Upper lobe of left lung (tissue), 6 donors: ENCODE results near the gene ZNF423. TPM values are rescaled to one million over a fixed set of nuclear protein-coding genes. Genes with fewer than 3 reads are reported as not detected.

ENCODE experiments used
- ATAC-seq, 2 donors: fragments of 200-7000 bp; cut with Tn5 transposase; one replicate each; pipeline ENCODE4 v1.9.1; 2022; ENCODE audit warnings: mild to moderate bottlenecking in 2 of 2, moderate library complexity in 2 of 2; ENCODE audit not compliant: low FRiP score in 2 of 2
- DNase-seq, 2 donors: peaks; one replicate each; pipeline ENCODE4 v3.0.0-alpha.2; 2019 to 2020
- H3K27ac ChIP-seq, 4 donors: fragments of 200-600 bp; sonication (generic); one replicate each; pipeline ENCODE4 v1.5.1; 2016 to 2019
- H3K27me3 ChIP-seq, 4 donors: fragments of 200-600 bp; sonication (generic); one replicate each; pipeline ENCODE4 v1.5.1; 2017 to 2019
- H3K36me3 ChIP-seq, 4 donors: fragments of 200-600 bp; sonication (generic); one replicate each; pipeline ENCODE4 v1.5.1; 2016 to 2019
- H3K4me1 ChIP-seq, 4 donors: fragments of 200-600 bp; sonication (generic); one replicate each; pipeline ENCODE4 v1.5.1; 2018 to 2019
- H3K4me3 ChIP-seq, 4 donors: fragments of 200-600 bp; sonication (generic); one replicate each; pipeline ENCODE4 v1.5.1; 2017 to 2019; ENCODE audit warnings: mild to moderate bottlenecking in 2 of 4, moderate library complexity in 1 of 4
- H3K9me3 ChIP-seq, 4 donors: fragments of 200-600 bp; sonication (generic); one replicate each; pipeline ENCODE4 v1.5.1; 2018 to 2019
- CTCF ChIP-seq, 6 experiments: fragments of 450-650 bp in 4 of 6; fragments of 200-600 bp in 2 of 6; sonication (generic) in 2 of 6; IDR thresholded peaks; one replicate each; pipeline ENCODE4 v1.5.1; 2016 to 2019; ENCODE audit warnings: antibody characterized with exemption in 6 of 6
- EP300 ChIP-seq, 4 donors: sonication (generic); formaldehyde crosslinking; IDR thresholded peaks; one replicate each; pipeline ENCODE4 v1.5.1; 2017; ENCODE audit warnings: antibody characterized with exemption in 4 of 4, control low read depth in 2 of 4
- POLR2A ChIP-seq, 4 donors: fragments of 450-650 bp; IDR thresholded peaks; one replicate each; pipeline ENCODE4 v1.5.1; 2016 to 2017; ENCODE audit warnings: antibody characterized with exemption in 4 of 4, mild to moderate bottlenecking in 2 of 4
- POLR2AphosphoS5 ChIP-seq, 2 donors: sonication (generic); formaldehyde crosslinking; IDR thresholded peaks; one replicate each; pipeline ENCODE4 v1.5.1; 2017; ENCODE audit warnings: antibody characterized with exemption in 2 of 2
- WGBS, 2 donors: methylation state at CpG; one replicate each; pipeline ENCODE4 v1.1.5; 2017 to 2018; 5-methylcytosine and 5-hydroxymethylcytosine counted together
- total RNA-seq, 6 donors: library from RNA; depleted of rRNA in 4 of 6; stranded (reverse); fragments of >200 nt in 4 of 6; gene quantifications; one replicate each; pipeline versions ENCODE4 v1.1.0 to v1.2.1, GENCODE V29; 2016 to 2021
- donor health status: DM: no; HTN: no; CAD: no; lungs with moderate emphysema.
- donor health status: DM: no; HTN: yes; CAD: no; lungs with severe emphysema.

ZNF423 gene
- total RNA-seq, 6 donors from 2014 or later = 4.1 to 11.4 (median 6.7) TPM

GRCh38 chr16:49578018-49578417, 277.9 kb downstream of the ZNF423 start:
- ATAC-seq (no peak), DNase-seq (no peak)
- TF ChIP-seq CTCF (IDR thresholded peaks at IDR 0.05) = no peak
- TF ChIP-seq EP300 (IDR thresholded peaks at IDR 0.05) = no peak
- TF ChIP-seq POLR2AphosphoS5 (IDR thresholded peaks at IDR 0.05) = no peak
- TF ChIP-seq POLR2A (IDR thresholded peaks at IDR 0.05) = no peak
- Histone ChIP-seq H3K27me3 (no peaks in the 10 kb centered on the region), H3K27ac (no peak overlapping the region), H3K4me1 (peaks cover 0 to 6% (median 0%) of the 10 kb centered on the region in 4 donors), H3K9me3 (no peaks in the 10 kb centered on the region), H3K4me3 (no peak overlapping the region), H3K36me3 (no peaks in the 10 kb centered on the region)
- 58 to 74% methylated on average over 3 of the region's 3 CpGs for WGBS, 2 donors

GRCh38 chr16:49576941-49577340, 279.0 kb downstream of the ZNF423 start:
- Histone ChIP-seq H3K27ac (no peak overlapping the region), H3K9me3 (no peaks in the 10 kb centered on the region), H3K4me3 (no peak overlapping the region), H3K36me3 (no peaks in the 10 kb centered on the region), H3K4me1 (peaks cover 0 to 6% (median 0%) of the 10 kb centered on the region in 4 donors), H3K27me3 (no peaks in the 10 kb centered on the region)
- TF ChIP-seq POLR2A (IDR thresholded peaks at IDR 0.05) = no peak
- no peak for TF ChIP-seq POLR2AphosphoS5 (IDR thresholded peaks at IDR 0.05)
- TF ChIP-seq EP300 (IDR thresholded peaks at IDR 0.05) = no peak
- TF ChIP-seq CTCF (IDR thresholded peaks at IDR 0.05) = no peak
- peak in 1 of 2 donors; percentile 55 for DNase-seq
- 83 to 85% methylated on average over 3 of the region's 3 CpGs for WGBS, 2 donors
- no peak for ATAC-seq

- 98 to 100% methylated on average over 2 to 4 of the region's 4 CpGs for WGBS, 2 donors
- no peak for ATAC-seq
- Histone ChIP-seq H3K4me1 (peaks cover 0 to 6% (median 0%) of the 10 kb centered on the region in 4 donors), H3K4me3 (no peak overlapping the region), H3K9me3 (no peaks in the 10 kb centered on the region), H3K27me3 (no peaks in the 10 kb centered on the region), H3K36me3 (no peaks in the 10 kb centered on the region), H3K27ac (no peak overlapping the region)
- DNase-seq = peak in 1 of 2 donors; percentile 31
- no peak for TF ChIP-seq CTCF (IDR thresholded peaks at IDR 0.05)
- TF ChIP-seq EP300 (IDR thresholded peaks at IDR 0.05) = no peak
- no peak for TF ChIP-seq POLR2A (IDR thresholded peaks at IDR 0.05)
- TF ChIP-seq POLR2AphosphoS5 (IDR thresholded peaks at IDR 0.05) = no peak
These were observed 279.8 kb downstream of the ZNF423 start for GRCh38 chr16:49576173-49576494.

GRCh38 chr16:49575346-49576172, 280.4 kb downstream of the ZNF423 start:
- ATAC-seq (peak; percentile 65 to 86), DNase-seq (peak in 1 of 2 donors; percentile 55)
- H3K4me3 ChIP-seq = no peak overlapping the region
- no peaks in the 10 kb centered on the region for H3K27me3 ChIP-seq
- H3K36me3 ChIP-seq = no peaks in the 10 kb centered on the region
- TF ChIP-seq POLR2A (IDR thresholded peaks at IDR 0.05) = no peak
- no peak for TF ChIP-seq CTCF (IDR thresholded peaks at IDR 0.05)
- TF ChIP-seq EP300 (IDR thresholded peaks at IDR 0.05) = no peak
- TF ChIP-seq POLR2AphosphoS5 (IDR thresholded peaks at IDR 0.05) = no peak
- no peak overlapping the region for H3K27ac ChIP-seq
- 55 to 57% methylated on average over 6 to 14 of the region's 14 CpGs for WGBS, 2 donors
- H3K4me1 ChIP-seq = peaks cover 0 to 6% (median 0%) of the 10 kb centered on the region in 4 donors
- H3K9me3 ChIP-seq = no peaks in the 10 kb centered on the region

GRCh38 chr16:49574826-49575225, 281.1 kb downstream of the ZNF423 start:
- no peaks in the 10 kb centered on the region for H3K36me3 ChIP-seq
- H3K27ac ChIP-seq = no peak overlapping the region
- peaks cover 0 to 6% (median 0%) of the 10 kb centered on the region in 4 donors for H3K4me1 ChIP-seq
- 90 to 92% methylated on average over 12 of the region's 12 CpGs for WGBS, 2 donors
- no peak for DNase-seq
- no peak for ATAC-seq
- H3K9me3 ChIP-seq = no peaks in the 10 kb centered on the region
- TF ChIP-seq CTCF (IDR thresholded peaks at IDR 0.05) (no peak), EP300 (IDR thresholded peaks at IDR 0.05) (no peak), POLR2AphosphoS5 (IDR thresholded peaks at IDR 0.05) (no peak), POLR2A (IDR thresholded peaks at IDR 0.05) (no peak)
- H3K4me3 ChIP-seq = no peak overlapping the region
- no peaks in the 10 kb centered on the region for H3K27me3 ChIP-seq
